ENCODE results near the gene KLHL33.

- TF ChIP-seq CTCF (IDR thresholded peaks at IDR 0.05; ENCODE audit: insufficient read depth, low read length, poor library complexity, severe bottlenecking) (no peak), EZH2phosphoT487 (conservative IDR thresholded peaks at IDR 0.05; ENCODE audit: low read length) (no peak)
These were observed 47.8 kb downstream of the KLHL33 start for GRCh38 chr14:20388159-20388558.

Measured in SU-DHL-6 (cell line).